ENCODE results near the gene KCND3.

KCND3 gene

GRCh38 chr1:111812306-111812705, 177.2 kb downstream of the KCND3 start:
- Histone ChIP-seq H3K27ac (replicated peaks) (no peak overlapping the region), H3K4me3 (replicated peaks; ENCODE audit: insufficient read depth, low read length) (no peak overlapping the region), H3K27me3 (ENCODE audit: insufficient read depth, poor library complexity, severe bottlenecking) (peaks cover 3% of the 10 kb centered on the region)
- TF ChIP-seq SPI1 (IDR thresholded peaks at IDR 0.05; ENCODE audit: borderline replicate concordance, low read depth) (no peak), CTCF (IDR thresholded peaks at IDR 0.05; ENCODE audit: insufficient read depth, low read length) (no peak), POLR2AphosphoS5 (IDR thresholded peaks at IDR 0.05; ENCODE audit: low read depth) (no peak), GABPA (IDR thresholded peaks at IDR 0.05; ENCODE audit: low read depth) (no peak), REST (IDR thresholded peaks at IDR 0.05; ENCODE audit: insufficient replicate concordance, low read depth) (no peak)
- DNase-seq (ENCODE audit: low read depth in 1 of 2, low spot score in 1 of 2) = no peak

- DNase-seq (ENCODE audit: low read depth in 1 of 2, low spot score in 1 of 2) = no peak
- peaks cover 3% of the 10 kb centered on the region for H3K27me3 ChIP-seq (ENCODE audit: insufficient read depth, poor library complexity, severe bottlenecking)
- no peak overlapping the region for H3K27ac ChIP-seq (replicated peaks)
- no peak for TF ChIP-seq POLR2AphosphoS5 (IDR thresholded peaks at IDR 0.05; ENCODE audit: low read depth)
- TF ChIP-seq SPI1 (IDR thresholded peaks at IDR 0.05; ENCODE audit: borderline replicate concordance, low read depth) = no peak
- no peak for TF ChIP-seq REST (IDR thresholded peaks at IDR 0.05; ENCODE audit: insufficient replicate concordance, low read depth)
- TF ChIP-seq GABPA (IDR thresholded peaks at IDR 0.05; ENCODE audit: low read depth) = no peak
- no peak for TF ChIP-seq CTCF (IDR thresholded peaks at IDR 0.05; ENCODE audit: insufficient read depth, low read length)
- no peak overlapping the region for H3K4me3 ChIP-seq (replicated peaks; ENCODE audit: insufficient read depth, low read length)
Observed at GRCh38 chr1:111811891-111812290, 177.6 kb downstream of the KCND3 start.

GRCh38 chr1:111805251-111805650, 184.2 kb downstream of the KCND3 start:
- Histone ChIP-seq H3K27ac (replicated peaks) (no peak overlapping the region), H3K27me3 (ENCODE audit: insufficient read depth, poor library complexity, severe bottlenecking) (peaks cover 2% of the 10 kb centered on the region), H3K4me3 (replicated peaks; ENCODE audit: insufficient read depth, low read length) (no peak overlapping the region)
- TF ChIP-seq REST (IDR thresholded peaks at IDR 0.05; ENCODE audit: insufficient replicate concordance, low read depth) (no peak), SPI1 (IDR thresholded peaks at IDR 0.05; ENCODE audit: borderline replicate concordance, low read depth) (no peak), GABPA (IDR thresholded peaks at IDR 0.05; ENCODE audit: low read depth) (no peak)
- DNase-seq (ENCODE audit: low read depth in 1 of 2, low spot score in 1 of 2) = no peak
